NOMO-1 treated with DMSO at 0.1 percent for 48 hours (cell line): ENCODE measurements around the gene PRKG1.

Experiments
- DNase-seq: peaks from one replicate; lab custom pipeline; 2025; ENCODE audit not compliant: unreplicated experiment; lab: John Stamatoyannopoulos, UW

The PRKG1 gene

DNA sequence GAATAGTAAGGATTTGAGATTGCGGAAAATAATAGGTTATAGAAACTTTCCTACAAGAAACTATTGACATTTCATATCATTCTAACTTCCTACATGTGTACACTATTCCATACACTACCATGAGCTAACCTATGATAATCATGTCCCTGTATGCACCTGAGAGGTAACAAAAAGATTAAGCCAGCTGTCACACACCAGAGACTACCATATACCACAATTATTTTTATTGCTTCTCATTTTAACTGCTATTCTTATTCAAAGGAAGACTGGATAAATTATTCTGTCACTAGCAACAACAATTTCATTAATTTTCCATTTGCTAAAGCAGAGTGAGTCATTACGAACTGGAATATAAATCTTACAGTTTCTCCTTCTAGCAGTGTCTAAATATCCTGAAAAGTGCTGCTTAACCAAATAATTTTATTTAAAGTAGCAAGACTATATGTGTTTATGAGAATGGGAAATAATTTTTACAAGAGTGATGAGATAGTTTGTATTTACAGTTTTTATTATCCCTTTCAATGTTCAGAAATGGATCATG lies 1004.2 kb downstream of the PRKG1 start:
- DNase-seq, result no peak

- no peak for DNase-seq
These were observed 1008.0 kb downstream of the PRKG1 start for GRCh38 chr10:52082307-52082706.

GRCh38 chr10:52083422-52083821 lies 1009.1 kb downstream of the PRKG1 start:
- no peak for DNase-seq

GRCh38 chr10:52092390-52092789 lies 1018.1 kb downstream of the PRKG1 start:
- no peak for DNase-seq

DNA sequence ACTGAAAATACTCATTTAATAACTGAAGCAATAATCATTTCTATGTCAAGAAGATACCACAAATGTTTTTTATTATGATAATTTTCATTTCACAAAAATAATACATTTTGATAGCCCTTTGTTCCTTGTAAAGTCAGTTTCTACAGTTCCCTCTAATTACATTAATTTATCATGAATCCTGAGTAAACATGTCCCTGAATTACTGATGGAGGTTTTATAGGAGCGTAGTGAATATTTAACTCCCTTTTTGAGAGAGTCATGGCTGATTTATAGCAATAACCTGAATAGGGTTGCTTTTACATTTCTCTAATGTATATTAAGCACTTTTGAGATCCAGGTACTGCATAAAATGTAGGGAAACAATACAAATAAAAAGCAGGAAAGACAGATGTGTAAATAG lies 1023.8 kb downstream of the PRKG1 start:
- DNase-seq, result no peak

- DNase-seq, result no peak
These were observed 1024.8 kb downstream of the PRKG1 start for GRCh38 chr10:52099026-52099600.

DNA sequence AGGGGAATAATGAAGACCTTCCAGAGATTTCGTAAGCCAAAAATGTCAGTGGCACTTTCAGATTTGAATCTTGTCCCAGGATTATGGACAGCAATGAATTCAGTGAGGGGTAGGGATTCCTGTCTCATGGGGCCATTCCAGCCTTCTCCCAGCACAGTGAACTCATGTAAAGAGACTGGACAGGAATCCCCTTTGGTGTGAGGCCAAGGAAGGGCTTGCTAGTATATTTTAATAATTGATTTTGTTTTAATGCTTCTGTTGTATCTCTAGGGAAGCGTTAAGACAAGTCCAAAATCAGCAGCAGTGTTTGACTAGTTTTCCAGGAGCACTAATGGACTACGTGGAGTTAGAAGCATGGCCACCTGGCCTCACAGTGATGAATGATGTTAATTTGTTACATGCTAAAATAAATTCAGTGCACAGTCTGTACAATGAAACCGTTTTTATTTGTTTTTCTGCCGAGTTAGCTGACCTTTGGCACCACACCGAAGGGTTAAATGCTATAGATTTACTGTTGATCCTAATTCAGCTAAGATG lies 1025.8 kb downstream of the PRKG1 start:
- no peak for DNase-seq

DNA sequence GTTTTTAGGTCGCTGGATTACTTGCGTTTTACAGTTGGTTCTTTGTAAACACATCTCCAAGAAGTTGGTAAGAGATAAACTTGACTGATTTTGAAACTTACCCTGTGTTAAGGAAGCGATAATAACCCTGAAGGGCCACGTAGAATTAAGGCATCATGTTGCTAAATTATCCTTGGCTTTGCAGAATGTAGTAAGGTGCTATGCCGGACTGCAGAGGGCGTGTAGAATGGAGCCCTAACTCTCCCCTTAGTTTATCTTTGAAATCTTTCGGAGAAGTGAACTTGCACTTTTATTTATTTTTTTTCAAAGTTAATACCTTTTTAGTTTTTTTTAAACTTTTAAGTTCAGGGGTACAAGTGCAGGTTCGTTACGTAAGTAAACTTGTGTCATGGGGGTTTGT lies 1031.0 kb downstream of the PRKG1 start:
- DNase-seq, result no peak

DNA sequence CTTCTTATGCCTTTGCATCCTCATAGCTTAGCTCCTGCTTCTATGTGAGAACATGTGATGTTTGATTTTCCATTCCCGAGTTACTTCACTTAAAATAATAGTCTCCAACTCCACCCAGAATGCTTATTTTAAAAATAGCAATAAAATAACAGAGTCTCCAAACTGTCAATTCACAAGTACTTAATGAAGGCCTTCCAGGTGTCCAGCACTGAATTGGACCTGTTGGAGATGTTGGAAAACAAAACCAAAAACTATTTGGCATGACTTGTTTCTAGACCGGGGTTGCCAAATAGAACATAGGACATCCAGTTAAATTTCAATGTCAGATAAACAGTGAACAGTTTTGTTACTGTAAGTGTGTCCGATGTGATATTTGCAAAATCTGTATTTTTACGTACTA lies 1031.7 kb downstream of the PRKG1 start:
- no peak for DNase-seq

- DNase-seq, result no peak
These were observed 1032.6 kb downstream of the PRKG1 start for GRCh38 chr10:52106899-52107298.

DNA sequence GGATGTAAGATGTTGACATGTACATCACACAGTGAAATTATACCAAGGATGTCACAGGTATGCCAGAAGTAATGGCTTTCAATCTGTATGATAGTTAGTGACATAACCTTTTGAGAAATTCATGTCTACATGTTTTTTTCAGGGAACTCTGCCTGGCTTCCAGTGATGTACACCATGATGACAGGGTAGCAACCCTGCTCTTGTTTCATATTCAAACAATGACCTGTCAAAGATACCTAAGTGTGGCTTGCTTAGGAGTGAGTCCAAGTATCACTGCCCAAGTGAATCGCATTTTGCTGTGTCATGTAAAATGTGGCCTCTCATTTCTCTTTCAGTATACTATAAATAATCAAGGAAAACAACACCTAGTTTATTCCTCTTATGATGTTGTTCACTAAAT lies 1033.9 kb downstream of the PRKG1 start:
- no peak for DNase-seq

DNA sequence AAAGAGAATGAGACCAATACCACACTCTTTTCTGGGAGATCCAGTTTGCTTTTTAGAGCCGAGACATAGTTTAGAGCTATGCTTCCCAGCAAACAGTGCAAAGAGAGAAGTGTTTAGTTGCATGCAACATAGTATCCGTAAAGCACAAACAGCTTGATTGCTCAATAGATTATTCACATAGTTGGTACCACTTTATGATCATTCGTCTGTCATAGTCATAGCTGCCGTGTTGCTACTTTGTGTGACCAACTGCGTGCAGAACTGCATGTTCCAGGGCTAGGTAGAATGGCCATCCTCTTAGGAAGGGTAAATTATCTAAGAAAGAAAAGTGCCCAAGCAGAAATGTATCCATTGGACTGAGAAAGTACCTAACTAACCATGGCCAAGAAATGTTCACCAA lies 1036.3 kb downstream of the PRKG1 start:
- no peak for DNase-seq

DNA sequence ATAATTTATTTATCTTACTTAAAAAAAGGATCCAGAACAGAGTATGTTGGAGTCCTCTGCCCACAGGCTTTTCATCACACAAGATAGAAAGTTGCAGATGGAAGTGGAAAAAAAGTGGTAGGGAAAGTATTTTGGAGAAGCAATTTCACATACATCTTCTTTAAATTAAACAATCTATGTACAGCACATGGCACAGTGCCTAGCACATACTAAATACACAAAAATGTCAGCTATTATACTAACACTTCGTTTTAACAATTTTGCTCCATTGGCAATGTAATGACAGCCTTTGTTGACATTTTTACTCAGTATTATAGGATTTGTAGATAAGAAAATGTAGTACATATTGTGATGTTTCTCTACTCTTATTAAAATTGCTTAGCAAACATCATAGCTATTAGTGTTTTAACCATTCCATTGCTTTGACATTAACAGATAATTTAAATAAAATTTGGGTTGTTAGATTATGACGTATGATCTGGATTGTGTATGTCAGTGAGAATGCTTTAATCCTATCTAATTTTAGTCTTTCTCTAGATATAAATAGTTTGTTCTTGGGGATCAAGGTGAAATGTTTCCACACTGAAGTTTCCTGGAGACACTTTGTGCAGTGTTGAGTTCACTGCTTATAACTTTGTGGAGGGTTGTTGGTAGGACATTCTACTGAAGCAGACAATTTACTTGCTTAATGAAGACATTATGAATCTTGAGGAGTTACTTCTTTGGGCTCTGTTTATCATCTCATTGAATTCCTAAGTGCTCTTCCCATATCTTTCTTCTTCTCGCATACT lies 1037.0 kb downstream of the PRKG1 start:
- no peak for DNase-seq

GRCh38 chr10:52115823-52116222 lies 1041.5 kb downstream of the PRKG1 start:
- DNase-seq, result no peak

DNA sequence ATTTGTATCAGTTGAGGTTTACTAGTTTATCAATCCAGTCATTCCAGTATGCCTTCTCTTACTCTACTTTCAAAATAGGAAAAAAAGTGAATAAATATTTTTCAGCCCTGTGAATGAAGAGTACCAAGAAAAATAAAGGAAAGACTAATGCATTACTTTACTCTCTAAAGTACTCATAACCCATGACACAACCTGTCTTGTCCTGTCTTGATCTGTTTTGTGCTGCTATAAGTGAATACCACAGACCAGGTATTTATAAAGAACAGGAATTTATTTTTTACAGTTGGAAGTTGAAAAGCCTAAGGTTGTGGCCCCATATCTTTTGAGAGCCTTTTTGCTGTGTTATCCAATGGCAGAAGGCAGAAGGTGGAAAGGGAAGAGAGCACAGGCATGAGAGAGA lies 1045.2 kb downstream of the PRKG1 start:
- no peak for DNase-seq

DNA sequence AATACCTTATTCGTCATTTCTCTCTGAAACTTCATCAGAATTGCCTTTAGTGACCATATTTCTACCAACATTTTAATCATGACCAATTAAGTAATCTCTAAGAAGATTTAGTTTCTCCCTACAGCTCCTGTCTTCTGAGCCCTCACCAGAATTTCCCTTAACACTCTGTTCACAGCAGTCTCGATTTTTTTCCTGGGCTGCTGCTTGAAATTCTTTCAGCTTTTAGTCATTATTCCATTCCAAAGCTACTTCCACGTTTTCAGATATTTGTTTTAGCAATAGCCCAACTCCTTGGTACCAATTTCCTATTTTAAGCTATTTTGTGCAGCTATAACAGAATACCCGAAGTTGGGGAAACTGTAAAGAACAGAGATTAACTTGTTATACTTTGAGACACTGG lies 1047.4 kb downstream of the PRKG1 start:
- no peak for DNase-seq

- no peak for DNase-seq
These were observed 1053.9 kb downstream of the PRKG1 start for GRCh38 chr10:52128056-52128683.

- DNase-seq, result no peak
These were observed 1055.3 kb downstream of the PRKG1 start for GRCh38 chr10:52129410-52130178.

DNA sequence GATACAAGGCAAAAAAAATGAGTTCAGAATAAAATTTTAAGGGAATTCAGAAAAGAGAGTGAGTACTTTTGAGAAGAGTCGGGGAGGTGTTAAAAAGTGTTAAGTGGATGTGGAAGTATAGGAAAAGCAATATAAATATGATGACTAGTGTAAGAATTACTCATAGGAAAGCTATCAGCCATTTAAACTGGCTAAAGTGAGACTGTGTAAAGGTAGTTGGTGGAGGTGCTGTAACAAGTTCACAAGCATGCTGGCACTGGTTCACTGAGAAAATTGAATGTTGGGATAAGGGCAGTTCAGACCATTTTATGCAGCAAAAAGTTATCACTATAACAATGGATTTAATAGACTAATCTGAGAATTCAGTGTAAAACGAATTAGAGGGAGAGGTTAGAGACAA lies 1060.8 kb downstream of the PRKG1 start:
- no peak for DNase-seq

DNA sequence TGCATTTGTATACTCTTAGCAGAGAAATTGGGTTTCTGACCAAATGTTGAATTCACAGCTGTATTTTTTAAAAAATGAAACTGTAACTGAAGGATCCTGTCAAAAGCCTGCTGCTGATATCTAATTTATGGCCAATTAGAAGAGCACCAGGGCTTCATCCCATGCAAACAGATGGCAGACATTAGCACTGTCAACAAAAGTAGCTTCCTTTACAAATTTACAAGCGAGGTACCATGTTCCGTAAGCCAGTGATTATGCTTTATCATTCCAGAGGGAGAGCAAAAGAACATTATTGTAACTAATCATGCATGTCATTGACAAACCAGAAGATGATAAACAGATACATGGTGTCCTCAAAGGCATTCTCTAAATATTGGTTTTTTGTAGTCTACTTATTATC lies 1062.6 kb downstream of the PRKG1 start:
- no peak for DNase-seq

GRCh38 chr10:52143338-52143737 lies 1069.1 kb downstream of the PRKG1 start:
- no peak for DNase-seq
